ENCODE data around the gene PIBF1. TPM values are rescaled to one million over a fixed set of nuclear protein-coding genes. Genes with fewer than 3 reads are reported as not detected.

PIBF1 gene
- total RNA-seq, 1 experiment from 2014 or later = 12.5 TPM

GRCh38 chr13:73062468-73062867 is 280.5 kb downstream of the PIBF1 start:
- H3K27ac Mint-ChIP-seq (ENCODE audit: unreplicated experiment) = peak overlapping the region; percentile 95
- CTCF ChIA-PET = no interaction called here
- no peak for TF ChIP-seq CTCF (IDR thresholded peaks at IDR 0.05; ENCODE audit: unreplicated experiment)
- H3K9me3 Mint-ChIP-seq (ENCODE audit: low read depth, unreplicated experiment) = no peaks in the 10 kb centered on the region
- no peak for DNase-seq
- H3K27me3 Mint-ChIP-seq (ENCODE audit: unreplicated experiment) = no peaks in the 10 kb centered on the region
- intact Hi-C loops (cut with micrococcal nuclease; ENCODE audit: unreplicated experiment) = loop anchor here (5.0 to 10.0 kb wide), 2 partner anchors 225 to 642 kb away; no protein-coding TSS in a partner anchor
- peaks cover 79% of the 10 kb centered on the region for H3K36me3 Mint-ChIP-seq (ENCODE audit: insufficient read depth, unreplicated experiment)
- H3K4me3 Mint-ChIP-seq (ENCODE audit: low read depth, unreplicated experiment) = peak overlapping the region; percentile 87
- H3K4me1 Mint-ChIP-seq (ENCODE audit: low read depth, unreplicated experiment) = no peaks in the 10 kb centered on the region
- no TSS peak for BruUV-seq (replicated peaks)

GRCh38 chr13:73063166-73063565 is 281.2 kb downstream of the PIBF1 start:
- peak overlapping the region; percentile 87 for H3K4me3 Mint-ChIP-seq (ENCODE audit: low read depth, unreplicated experiment)
- no peaks in the 10 kb centered on the region for H3K4me1 Mint-ChIP-seq (ENCODE audit: low read depth, unreplicated experiment)
- CTCF ChIA-PET = no interaction called here
- no peaks in the 10 kb centered on the region for H3K27me3 Mint-ChIP-seq (ENCODE audit: unreplicated experiment)
- peaks cover 85% of the 10 kb centered on the region for H3K36me3 Mint-ChIP-seq (ENCODE audit: insufficient read depth, unreplicated experiment)
- peak overlapping the region; percentile 95 for H3K27ac Mint-ChIP-seq (ENCODE audit: unreplicated experiment)
- H3K9me3 Mint-ChIP-seq (ENCODE audit: low read depth, unreplicated experiment) = no peaks in the 10 kb centered on the region
- BruUV-seq (replicated peaks) = no TSS peak
- DNase-seq = no peak
- intact Hi-C loops (cut with micrococcal nuclease; ENCODE audit: unreplicated experiment) = loop anchor here (5.0 to 10.0 kb wide), 2 partner anchors 226 to 642 kb away; no protein-coding TSS in a partner anchor
- TF ChIP-seq CTCF (IDR thresholded peaks at IDR 0.05; ENCODE audit: unreplicated experiment) = no peak

GRCh38 chr13:73065036-73065435 is 283.1 kb downstream of the PIBF1 start:
- intact Hi-C loops (cut with micrococcal nuclease; ENCODE audit: unreplicated experiment) = loop anchor here (10.0 kb wide), 1 partner anchor 640 kb away; no protein-coding TSS in a partner anchor
- H3K4me3 Mint-ChIP-seq (ENCODE audit: low read depth, unreplicated experiment) = peak overlapping the region; percentile 87
- TF ChIP-seq CTCF (IDR thresholded peaks at IDR 0.05; ENCODE audit: unreplicated experiment) = no peak
- no peaks in the 10 kb centered on the region for H3K9me3 Mint-ChIP-seq (ENCODE audit: low read depth, unreplicated experiment)
- H3K27me3 Mint-ChIP-seq (ENCODE audit: unreplicated experiment) = no peaks in the 10 kb centered on the region
- H3K27ac Mint-ChIP-seq (ENCODE audit: unreplicated experiment) = peak overlapping the region; percentile 61
- no peak for DNase-seq
- peaks cover 92% of the 10 kb centered on the region for H3K36me3 Mint-ChIP-seq (ENCODE audit: insufficient read depth, unreplicated experiment)
- CTCF ChIA-PET = no interaction called here
- no TSS peak for BruUV-seq (replicated peaks)
- H3K4me1 Mint-ChIP-seq (ENCODE audit: low read depth, unreplicated experiment) = no peaks in the 10 kb centered on the region

- H3K27me3 Mint-ChIP-seq (ENCODE audit: unreplicated experiment) = no peaks in the 10 kb centered on the region
- peaks cover 92% of the 10 kb centered on the region for H3K36me3 Mint-ChIP-seq (ENCODE audit: insufficient read depth, unreplicated experiment)
- peak overlapping the region; percentile 23 for H3K27ac Mint-ChIP-seq (ENCODE audit: unreplicated experiment)
- H3K4me1 Mint-ChIP-seq (ENCODE audit: low read depth, unreplicated experiment) = no peaks in the 10 kb centered on the region
- H3K9me3 Mint-ChIP-seq (ENCODE audit: low read depth, unreplicated experiment) = no peaks in the 10 kb centered on the region
- H3K4me3 Mint-ChIP-seq (ENCODE audit: low read depth, unreplicated experiment) = peak overlapping the region; percentile 87
- CTCF ChIA-PET = no interaction called here
- no peak for TF ChIP-seq CTCF (IDR thresholded peaks at IDR 0.05; ENCODE audit: unreplicated experiment)
- DNase-seq = no peak
- intact Hi-C loops (cut with micrococcal nuclease; ENCODE audit: unreplicated experiment) = loop anchor here (10.0 kb wide), 1 partner anchor 639 kb away; no protein-coding TSS in a partner anchor
- no TSS peak for BruUV-seq (replicated peaks)
These were observed 283.9 kb downstream of the PIBF1 start for GRCh38 chr13:73065665-73066340.

Other genes starting within 250 kb of the PIBF1 start
- gene MZT1, start 54.5 kb upstream of the PIBF1 start, total RNA-seq (2022) = 9.9 and 11.4 TPM in 2 replicates
- gene BORA, start 54.2 kb upstream of the PIBF1 start, total RNA-seq (2022) = 6.4 and 7.9 TPM in 2 replicates
- 16.5 and 19.8 TPM in 2 replicates for gene DIS3, start 233 bp upstream of the PIBF1 start, total RNA-seq (2022)

Measured in Calu3 (cell line).